ENCODE measurements around the gene GPSM3.

DNA sequence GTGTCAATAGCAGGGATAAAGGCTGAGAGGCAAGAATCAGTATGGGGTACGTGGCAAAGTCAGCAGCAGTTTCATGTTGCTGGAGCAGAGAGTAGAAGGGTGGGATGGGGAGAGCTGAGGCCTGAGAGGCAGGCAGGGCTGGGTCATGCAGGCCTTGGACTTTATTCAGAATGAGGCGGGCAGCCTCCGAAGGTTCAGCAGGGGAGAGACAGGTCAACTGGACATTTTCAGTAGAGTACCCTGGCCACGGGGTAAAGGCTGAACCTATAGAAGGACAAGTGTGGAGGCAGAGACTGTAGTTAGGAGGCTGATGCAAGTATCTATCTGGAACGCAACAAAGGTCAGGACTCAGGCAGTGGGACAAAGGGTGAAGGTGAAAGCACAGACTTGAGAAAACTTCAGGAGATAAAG is 17.8 kb upstream of the GPSM3 start:
- TF ChIP-seq, protein P1, sequence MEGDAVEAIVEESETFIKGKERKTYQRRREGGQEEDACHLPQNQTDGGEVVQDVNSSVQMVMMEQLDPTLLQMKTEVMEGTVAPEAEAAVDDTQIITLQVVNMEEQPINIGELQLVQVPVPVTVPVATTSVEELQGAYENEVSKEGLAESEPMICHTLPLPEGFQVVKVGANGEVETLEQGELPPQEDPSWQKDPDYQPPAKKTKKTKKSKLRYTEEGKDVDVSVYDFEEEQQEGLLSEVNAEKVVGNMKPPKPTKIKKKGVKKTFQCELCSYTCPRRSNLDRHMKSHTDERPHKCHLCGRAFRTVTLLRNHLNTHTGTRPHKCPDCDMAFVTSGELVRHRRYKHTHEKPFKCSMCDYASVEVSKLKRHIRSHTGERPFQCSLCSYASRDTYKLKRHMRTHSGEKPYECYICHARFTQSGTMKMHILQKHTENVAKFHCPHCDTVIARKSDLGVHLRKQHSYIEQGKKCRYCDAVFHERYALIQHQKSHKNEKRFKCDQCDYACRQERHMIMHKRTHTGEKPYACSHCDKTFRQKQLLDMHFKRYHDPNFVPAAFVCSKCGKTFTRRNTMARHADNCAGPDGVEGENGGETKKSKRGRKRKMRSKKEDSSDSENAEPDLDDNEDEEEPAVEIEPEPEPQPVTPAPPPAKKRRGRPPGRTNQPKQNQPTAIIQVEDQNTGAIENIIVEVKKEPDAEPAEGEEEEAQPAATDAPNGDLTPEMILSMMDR (IDR thresholded peaks at IDR 0.05): no peak
- no peak for TF ChIP-seq POLR2AphosphoS5 (IDR thresholded peaks at IDR 0.05; ENCODE audit: insufficient read depth in 1 of 2, low read depth in 1 of 2)
- TF ChIP-seq POLR2A (IDR thresholded peaks at IDR 0.05): no peak

Data from vagina (tissue), 2 donors.